Esophagus squamous epithelium (tissue), 5 donors: ENCODE measurements around the gene SPTY2D1. TPM values are rescaled to one million over a fixed set of nuclear protein-coding genes. Genes with fewer than 3 reads are reported as not detected.
"Not testable (repeated sequence)": the region's sequence is repeated elsewhere in the genome, so short reads cannot be mapped to it uniquely, and the experiment has no call there.

Source experiments
- DNase-seq: peaks from one replicate; lab custom pipeline; 2025; lab: John Stamatoyannopoulos, UW
- H3K27ac ChIP-seq, 4 donors: fragments of 200-600 bp; sonication (generic); one replicate each; pipeline ENCODE4 v1.5.1; 2016 to 2019; ENCODE audit warnings: mild to moderate bottlenecking in 1 of 4
- H3K27me3 ChIP-seq, 4 donors: fragments of 200-600 bp; sonication (generic); 1 replicate in 3 of 4; 2 replicates in 1 of 4; pipeline versions ENCODE4 v1.5.1 to v1.6.0; 2017 to 2021; ENCODE audit warnings: antibody characterized with exemption in 1 of 4
- H3K36me3 ChIP-seq, 3 donors: fragments of 200-600 bp; sonication (generic); one replicate each; pipeline ENCODE4 v1.5.1; 2016 to 2019
- H3K4me1 ChIP-seq, 3 donors: fragments of 200-600 bp; sonication (generic); one replicate each; pipeline ENCODE4 v1.5.1; 2017 to 2019
- H3K4me3 ChIP-seq, 4 donors: fragments of 200-600 bp; sonication (generic); 1 replicate in 3 of 4; 2 replicates in 1 of 4; pipeline ENCODE4 v1.5.1; 2016 to 2019; ENCODE audit warnings: mild to moderate bottlenecking in 2 of 4, moderate library complexity in 1 of 4
- H3K9me3 ChIP-seq, 3 donors: fragments of 200-600 bp; sonication (generic); one replicate each; pipeline ENCODE4 v1.5.1; 2016 to 2019
- CTCF ChIP-seq, 6 experiments: fragments of 450-650 bp in 4 of 6; fragments of 200-600 bp in 2 of 6; sonication (generic) in 2 of 6; IDR thresholded peaks; one replicate each; pipeline ENCODE4 v1.5.1; 2016 to 2019; ENCODE audit warnings: antibody characterized with exemption in 6 of 6, mild to moderate bottlenecking in 4 of 6, moderate library complexity in 4 of 6
- POLR2A ChIP-seq, 4 donors: fragments of 450-650 bp; IDR thresholded peaks; one replicate each; pipeline ENCODE4 v1.6.1; 2017; ENCODE audit warnings: antibody characterized with exemption in 4 of 4, mild to moderate bottlenecking in 4 of 4, moderate library complexity in 3 of 4
- WGBS, 2 donors: methylation state at CpG; one replicate each; pipeline ENCODE4 v1.1.5; 2018; 5-methylcytosine and 5-hydroxymethylcytosine counted together
- intact Hi-C: fragments of 100-400 bp; cut with DNase I; formaldehyde crosslinking; loops from one replicate; pipeline ENCODE4 v1.15.0; 2022
- total RNA-seq, 4 donors: library from RNA; depleted of rRNA; stranded (reverse); fragments of >200 nt; gene quantifications; one replicate each; pipeline ENCODE4 v1.1.0, GENCODE V29; 2016
- donor health status: DM: yes; HTN: yes; CAD: no.

Gene SPTY2D1
- total RNA-seq, 4 donors from 2014 or later = 16.6 to 30.9 (median 19.0) TPM

GRCh38 chr11:18600915-18601569 lies 33.1 kb downstream of the SPTY2D1 start:
- Histone ChIP-seq H3K36me3 (peaks cover 0 to 23% (median 0%) of the 10 kb centered on the region in 3 donors), H3K4me3 (no peak overlapping the region), H3K4me1 (no peaks in the 10 kb centered on the region), H3K27ac (no peak overlapping the region), H3K27me3 (no peaks in the 10 kb centered on the region), H3K9me3 (no peaks in the 10 kb centered on the region)
- no peak for TF ChIP-seq POLR2A (IDR thresholded peaks at IDR 0.05)
- TF ChIP-seq CTCF (IDR thresholded peaks at IDR 0.05) = no peak
- intact Hi-C loops = no loop called here
- no peak for DNase-seq
- WGBS, 2 donors = 89 to 94% methylated on average over 4 of the region's 4 CpGs

GRCh38 chr11:18599739-18600230 lies 34.4 kb downstream of the SPTY2D1 start, which contains the start of gene MISFA:
Gene MISFA (plus strand): TSS chr11:18599789. CDS start chr11:18599929, 140 bp downstream.
- Histone ChIP-seq H3K27ac (no peak within 1 kb of the TSS), H3K9me3 (no peaks in the 10 kb centered on the region), H3K4me3 (no peak within 1 kb of the TSS), H3K27me3 (no peaks in the 10 kb centered on the region), H3K4me1 (peaks cover 5 to 12% (median 6%) of the 10 kb centered on the region in 3 donors), H3K36me3 (peaks cover 0 to 18% (median 0%) of the 10 kb centered on the region in 3 donors)
- intact Hi-C loops = no loop called here
- TF ChIP-seq CTCF (IDR thresholded peaks at IDR 0.05) (no peak), POLR2A (IDR thresholded peaks at IDR 0.05) (no peak)
- DNase-seq = no peak
- 88 to 95% methylated on average over 6 to 7 of the region's 7 CpGs for WGBS, 2 donors

GRCh38 chr11:18594999-18595749 lies 39.0 kb downstream of the SPTY2D1 start:
- Histone ChIP-seq H3K4me3 (no peak overlapping the region), H3K36me3 (peaks cover 0 to 16% (median 0%) of the 10 kb centered on the region in 3 donors), H3K4me1 (peaks cover 6 to 44% (median 17%) of the 10 kb centered on the region in 3 donors), H3K9me3 (no peaks in the 10 kb centered on the region), H3K27me3 (no peaks in the 10 kb centered on the region), H3K27ac (peak overlapping the region in 3 of 4 donors; percentile 32 to 45 (median 44))
- intact Hi-C loops = no loop called here
- WGBS, 2 donors = 15 to 48% methylated on average over 2 to 4 of the region's 5 CpGs
- DNase-seq = no peak
- TF ChIP-seq CTCF (IDR thresholded peaks at IDR 0.05) (no peak), POLR2A (IDR thresholded peaks at IDR 0.05) (no peak)

GRCh38 chr11:18594088-18594487 lies 40.1 kb downstream of the SPTY2D1 start:
- intact Hi-C loops, H3K9me3 ChIP-seq, DNase-seq, H3K27me3 ChIP-seq, H3K4me3 ChIP-seq: not testable (repeated sequence)
- peak overlapping the region in 1 of 4 donors; percentile 52 for H3K27ac ChIP-seq
- H3K36me3 ChIP-seq = peaks cover 0 to 16% (median 0%) of the 10 kb centered on the region in 3 donors
- peaks cover 9 to 55% (median 28%) of the 10 kb centered on the region in 3 donors for H3K4me1 ChIP-seq
- WGBS, 2 donors = 53 to 61% methylated on average over 5 of the region's 5 CpGs

- peaks cover 0 to 2% (median 0%) of the 10 kb centered on the region in 3 donors for H3K36me3 ChIP-seq
- no peaks in the 10 kb centered on the region for H3K27me3 ChIP-seq
- H3K27ac ChIP-seq = peak overlapping the region in 1 of 4 donors; percentile 92
- H3K9me3 ChIP-seq = no peaks in the 10 kb centered on the region
- DNase-seq = no peak
- TF ChIP-seq CTCF (IDR thresholded peaks at IDR 0.05) (no peak), POLR2A (IDR thresholded peaks at IDR 0.05) (no peak)
- 50 to 52% methylated on average over 2 of the region's 2 CpGs for WGBS, 2 donors
- H3K4me3 ChIP-seq = no peak overlapping the region
- intact Hi-C loops = no loop called here
- peaks cover 14 to 70% (median 36%) of the 10 kb centered on the region in 3 donors for H3K4me1 ChIP-seq
Measured at GRCh38 chr11:18590571-18590970, 43.6 kb downstream of the SPTY2D1 start.
